HG03039 (cell line): Measurements from ENCODE around the gene ARHGEF1.

ENCODE experiments used
- ATAC-seq: cut with Tn5 transposase; IDR thresholded peaks from one replicate; pipeline ENCODE4 v1.9.1; 2021; ENCODE audit warnings: mild to moderate bottlenecking, moderate library complexity; ENCODE audit not compliant: unreplicated experiment

Gene ARHGEF1

GRCh38 chr19:41947091-41947490 is 64.1 kb downstream of the ARHGEF1 start:
- ATAC-seq = no peak

GRCh38 chr19:41951686-41952172 is 68.7 kb downstream of the ARHGEF1 start:
- ATAC-seq = no peak

DNA sequence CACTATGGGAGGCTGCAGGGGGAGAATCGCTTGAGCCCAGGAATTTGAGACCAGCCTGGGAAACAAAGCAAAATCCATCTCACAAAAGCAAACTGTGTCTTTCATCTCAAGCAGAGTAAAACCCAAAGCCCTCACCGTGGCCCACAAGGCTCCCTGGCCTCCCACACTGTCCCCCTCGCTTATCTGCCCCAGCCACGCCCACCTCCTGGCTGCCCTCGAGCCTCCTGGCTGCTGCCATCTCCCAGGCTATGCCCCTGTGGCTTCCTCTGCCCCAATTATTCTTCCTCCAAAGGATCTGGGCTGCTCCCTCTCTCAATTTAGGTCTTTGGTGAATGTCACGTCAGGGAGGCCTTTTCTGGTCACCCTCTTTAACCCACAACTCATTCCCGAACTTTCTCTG is 72.5 kb downstream of the ARHGEF1 start:
- ATAC-seq = no peak

GRCh38 chr19:41956621-41957020 is 73.6 kb downstream of the ARHGEF1 start:
- ATAC-seq = no peak
